H9 (cell line): ENCODE data around the gene RTL5. TPM values are rescaled to one million over a fixed set of nuclear protein-coding genes. Genes with fewer than 3 reads are reported as not detected.

ENCODE experiments used
- DNase-seq: peaks from one replicate; pipeline ENCODE4 v3.0.0-alpha.2; 2017
- H2AFZ ChIP-seq: one replicate; pipeline ENCODE4 v1.6.1; 2013; ENCODE audit warnings: mild to moderate bottlenecking, low read length, control low read depth, moderate library complexity
- H2AK5ac ChIP-seq: 2 replicates; pipeline ENCODE4 v1.6.1; 2013; ENCODE audit warnings: low read length, control low read depth, mixed read lengths; ENCODE audit not compliant: insufficient read length
- H2BK120ac ChIP-seq: one replicate; pipeline ENCODE4 v1.6.1; 2013; ENCODE audit warnings: low read depth, mild to moderate bottlenecking, low read length, control low read depth, inconsistent platforms; ENCODE audit not compliant: poor library complexity, severe bottlenecking
- H2BK12ac ChIP-seq: 2 replicates; pipeline ENCODE4 v1.6.1; 2013; ENCODE audit warnings: low read length, control low read depth, mixed read lengths, low read depth; ENCODE audit not compliant: insufficient read length
- H2BK15ac ChIP-seq: 2 replicates; pipeline ENCODE4 v1.6.1; 2013; ENCODE audit warnings: low read depth, low read length, control low read depth
- H2BK20ac ChIP-seq: one replicate; pipeline ENCODE4 v1.6.1; 2013; ENCODE audit warnings: low read depth, mild to moderate bottlenecking, low read length, control low read depth, inconsistent platforms; ENCODE audit not compliant: poor library complexity, severe bottlenecking
- H2BK5ac ChIP-seq: 2 replicates; pipeline ENCODE4 v1.6.1; 2013; ENCODE audit warnings: low read length, control low read depth, mixed read lengths; ENCODE audit not compliant: insufficient read length
- H3K14ac ChIP-seq: 2 replicates; pipeline ENCODE4 v1.6.1; 2013; ENCODE audit warnings: low read length, control low read depth; ENCODE audit not compliant: insufficient read depth
- H3K18ac ChIP-seq: 2 replicates; pipeline ENCODE4 v1.6.1; 2013; ENCODE audit warnings: low read depth, mild to moderate bottlenecking, mixed read lengths, low read length, control low read depth; ENCODE audit not compliant: insufficient read length
- H3K23ac ChIP-seq: 2 replicates; pipeline ENCODE4 v1.6.1; 2013; ENCODE audit warnings: low read length, control low read depth, mixed read lengths, low read depth; ENCODE audit not compliant: insufficient read length
- H3K23me2 ChIP-seq: 2 replicates; pipeline ENCODE4 v1.6.1; 2013; ENCODE audit warnings: low read depth, mild to moderate bottlenecking, mixed read lengths, low read length, control low read depth; ENCODE audit not compliant: insufficient read length, poor library complexity, severe bottlenecking
- H3K27ac ChIP-seq: 2 replicates; pipeline ENCODE4 v1.5.1; 2013; ENCODE audit warnings: low read length, control low read depth, mixed read lengths, low read depth; ENCODE audit not compliant: insufficient read length
- H3K27me3 ChIP-seq: 2 replicates; pipeline ENCODE4 v1.6.1; 2013; ENCODE audit warnings: low read length, control low read depth, inconsistent platforms; ENCODE audit not compliant: insufficient read depth
- H3K4ac ChIP-seq: 2 replicates; pipeline ENCODE4 v1.6.1; 2013; ENCODE audit warnings: low read depth, mild to moderate bottlenecking, control low read depth, inconsistent platforms, low read length, moderate library complexity
- H3K4me1 ChIP-seq: 2 replicates; pipeline ENCODE4 v1.6.1; 2013; ENCODE audit warnings: low read length, control low read depth, inconsistent platforms; ENCODE audit not compliant: insufficient read depth
- H3K4me2 ChIP-seq: 2 replicates; pipeline ENCODE4 v1.6.1; 2013; ENCODE audit warnings: low read length, control low read depth, mixed read lengths; ENCODE audit not compliant: insufficient read length, insufficient read depth
- H3K56ac ChIP-seq: 2 replicates; pipeline ENCODE4 v1.6.1; 2013; ENCODE audit warnings: low read depth, mild to moderate bottlenecking, mixed read lengths, low read length, control low read depth; ENCODE audit not compliant: insufficient read length
- H3K79me1 ChIP-seq: 2 replicates; pipeline ENCODE4 v1.6.1; 2013; ENCODE audit warnings: low read depth, mild to moderate bottlenecking, moderate library complexity, low read length, control low read depth, inconsistent platforms; ENCODE audit not compliant: insufficient read depth, poor library complexity, severe bottlenecking
- H3K79me2 ChIP-seq: 2 replicates; pipeline ENCODE4 v1.6.1; 2013; ENCODE audit warnings: low read length, control low read depth, inconsistent platforms; ENCODE audit not compliant: insufficient read depth
- H3K9ac ChIP-seq: 2 replicates; pipeline ENCODE4 v1.6.1; 2013; ENCODE audit warnings: low read length, control low read depth, mixed read lengths; ENCODE audit not compliant: insufficient read length; ENCODE audit errors: extremely low read depth
- H3K9me3 ChIP-seq: one replicate; pipeline ENCODE4 v1.6.1; 2013; ENCODE audit warnings: low read depth, low read length, inconsistent platforms; ENCODE audit not compliant: control insufficient read depth
- H3T11ph ChIP-seq: one replicate; pipeline ENCODE4 v1.6.1; 2013; ENCODE audit warnings: mild to moderate bottlenecking, low read length, control low read depth, inconsistent platforms
- H4K20me1 ChIP-seq: one replicate; pipeline ENCODE4 v1.6.1; 2013; ENCODE audit not compliant: control insufficient read depth, insufficient read length, insufficient read depth
- H4K5ac ChIP-seq: 2 replicates; pipeline ENCODE4 v1.6.1; 2013; ENCODE audit warnings: low read depth, mild to moderate bottlenecking, mixed read lengths, low read length, control low read depth; ENCODE audit not compliant: insufficient read length
- H4K8ac ChIP-seq: replicated peaks from 2 replicates; pipeline ENCODE4 v1.6.1; 2013; ENCODE audit warnings: low read length, control low read depth, mixed read lengths, low read depth; ENCODE audit not compliant: insufficient read length
- H4K91ac ChIP-seq: 2 replicates; pipeline ENCODE4 v1.6.1; 2013; ENCODE audit warnings: low read depth, mild to moderate bottlenecking, moderate library complexity, mixed read lengths, low read length, control low read depth; ENCODE audit not compliant: insufficient read length
- H3K27ac Mint-ChIP-seq, 3 experiments: 2 replicates in 2 of 3; 3 replicates in 1 of 3; pipeline ENCODE4 v1.8.0; 2020 to 2021; ENCODE audit warnings: mixed read lengths in 3 of 3, mild to moderate bottlenecking in 1 of 3, moderate library complexity in 1 of 3
- H3K27me3 Mint-ChIP-seq: 2 replicates; pipeline ENCODE4 v1.8.0; 2021; ENCODE audit warnings: low read depth, mild to moderate bottlenecking, moderate library complexity, mixed read lengths
- H3K36me3 Mint-ChIP-seq, 3 experiments: 2 replicates in 2 of 3; 3 replicates in 1 of 3; pipeline ENCODE4 v1.8.0; 2020 to 2021; ENCODE audit warnings: low read depth in 3 of 3, mixed read lengths in 3 of 3; ENCODE audit not compliant: insufficient read depth in 1 of 3
- H3K4me1 Mint-ChIP-seq, 2 experiments: 2 replicates each; pipeline ENCODE4 v1.8.0; 2020; ENCODE audit warnings: mixed read lengths in 2 of 2
- H3K4me3 Mint-ChIP-seq, 2 experiments: 2 replicates in 1 of 2; 3 replicates in 1 of 2; pipeline ENCODE4 v1.8.0; 2020 to 2021; ENCODE audit warnings: mild to moderate bottlenecking in 2 of 2, mixed read lengths in 2 of 2, moderate library complexity in 1 of 2
- H3K9me3 Mint-ChIP-seq, 2 experiments: 2 replicates in 1 of 2; 3 replicates in 1 of 2; pipeline ENCODE4 v1.8.0; 2020; ENCODE audit warnings: mild to moderate bottlenecking in 2 of 2, mixed read lengths in 2 of 2, moderate library complexity in 1 of 2
- CTCF ChIP-seq: fragments of 200-600 bp; sonication (generic); conservative IDR thresholded peaks from 3 replicates; pipeline ENCODE4 v1.8.0; 2021; ENCODE audit warnings: antibody characterized with exemption, mild to moderate bottlenecking
- WGBS: extraction: QIAGEN DNeasy Blood & Tissue Kit; methylation state at CpG from one replicate; pipeline ENCODE4 v1.1.7; 2013; ENCODE audit warnings: missing lambda C conversion rate, low lambda C conversion rate, mixed read lengths; ENCODE audit not compliant: insufficient read length; ENCODE audit errors: extremely low coverage; 5-methylcytosine and 5-hydroxymethylcytosine counted together
- total RNA-seq: library from RNA; stranded (reverse); gene quantifications from 2 replicates; pipeline ENCODE4 v1.2.1, GENCODE V29; 2021

Gene RTL5
- total RNA-seq, 1 experiment from 2014 or later = 1.2 TPM

- Histone ChIP-seq H3K4ac (no peak overlapping the region), H2BK20ac (no peak overlapping the region), H3K27ac (no peak overlapping the region), H3K79me2 (no peaks in the 10 kb centered on the region), H3K4me2 (no peak overlapping the region), H4K5ac (no peak overlapping the region), H4K91ac (no peak overlapping the region), H2AK5ac (no peak overlapping the region), H2BK15ac (no peak overlapping the region), H3K79me1 (no peaks in the 10 kb centered on the region), H2AFZ (no peak overlapping the region), H3K14ac (no peak overlapping the region), H3K4me1 (no peaks in the 10 kb centered on the region), H3K56ac (no peak overlapping the region), H3K9ac (no peak overlapping the region), H3K23ac (no peak overlapping the region), H4K8ac (no peak overlapping the region), H2BK120ac (no peak overlapping the region), H2BK12ac (no peak overlapping the region), H3K9me3 (peaks cover 47% of the 10 kb centered on the region), H3K23me2 (no peaks in the 10 kb centered on the region), H3K27me3 (no peaks in the 10 kb centered on the region), H3K18ac (no peak overlapping the region), H2BK5ac (no peak overlapping the region), H4K20me1 (no peaks in the 10 kb centered on the region), H3T11ph (no peak overlapping the region)
- Mint-ChIP-seq H3K27me3 (peaks cover 19% of the 10 kb centered on the region), H3K4me3 (no peak overlapping the region), H3K36me3 (peaks cover 10 to 24% (median 11%) of the 10 kb centered on the region in 3 experiments; a peak in 5 of 7 replicates), H3K9me3 (peaks cover 77 to 80% of the 10 kb centered on the region in 2 experiments), H3K4me1 (no peaks in the 10 kb centered on the region), H3K27ac (no peak overlapping the region; a peak in 1 of 7 replicates)
- DNase-seq = no peak
- TF ChIP-seq CTCF = no peak
- no CpG with 5 or more reads among the region's 3 CpGs for WGBS
Measured at GRCh38 chrX:72158773-72159172, 27.1 kb upstream of the RTL5 start.
